Upper lobe of left lung (tissue), 6 donors: Measurements from ENCODE around the gene NATD1. TPM values are rescaled to one million over a fixed set of nuclear protein-coding genes. Genes with fewer than 3 reads are reported as not detected.

Source experiments
- ATAC-seq, 2 donors: fragments of 200-7000 bp; cut with Tn5 transposase; one replicate each; pipeline ENCODE4 v1.9.1; 2022; ENCODE audit warnings: mild to moderate bottlenecking in 2 of 2, moderate library complexity in 2 of 2; ENCODE audit not compliant: low FRiP score in 2 of 2
- DNase-seq, 2 donors: peaks; one replicate each; pipeline ENCODE4 v3.0.0-alpha.2; 2019 to 2020
- H3K27ac ChIP-seq, 4 donors: fragments of 200-600 bp; sonication (generic); one replicate each; pipeline ENCODE4 v1.5.1; 2016 to 2019
- H3K27me3 ChIP-seq, 4 donors: fragments of 200-600 bp; sonication (generic); one replicate each; pipeline ENCODE4 v1.5.1; 2017 to 2019
- H3K36me3 ChIP-seq, 4 donors: fragments of 200-600 bp; sonication (generic); one replicate each; pipeline ENCODE4 v1.5.1; 2016 to 2019
- H3K4me1 ChIP-seq, 4 donors: fragments of 200-600 bp; sonication (generic); one replicate each; pipeline ENCODE4 v1.5.1; 2018 to 2019
- H3K4me3 ChIP-seq, 4 donors: fragments of 200-600 bp; sonication (generic); one replicate each; pipeline ENCODE4 v1.5.1; 2017 to 2019; ENCODE audit warnings: mild to moderate bottlenecking in 2 of 4, moderate library complexity in 1 of 4
- H3K9me3 ChIP-seq, 4 donors: fragments of 200-600 bp; sonication (generic); one replicate each; pipeline ENCODE4 v1.5.1; 2018 to 2019
- CTCF ChIP-seq, 6 experiments: fragments of 450-650 bp in 4 of 6; fragments of 200-600 bp in 2 of 6; sonication (generic) in 2 of 6; IDR thresholded peaks; one replicate each; pipeline ENCODE4 v1.5.1; 2016 to 2019; ENCODE audit warnings: antibody characterized with exemption in 6 of 6
- EP300 ChIP-seq, 4 donors: sonication (generic); formaldehyde crosslinking; IDR thresholded peaks; one replicate each; pipeline ENCODE4 v1.5.1; 2017; ENCODE audit warnings: antibody characterized with exemption in 4 of 4, control low read depth in 2 of 4
- POLR2A ChIP-seq, 4 donors: fragments of 450-650 bp; IDR thresholded peaks; one replicate each; pipeline ENCODE4 v1.5.1; 2016 to 2017; ENCODE audit warnings: antibody characterized with exemption in 4 of 4, mild to moderate bottlenecking in 2 of 4
- POLR2AphosphoS5 ChIP-seq, 2 donors: sonication (generic); formaldehyde crosslinking; IDR thresholded peaks; one replicate each; pipeline ENCODE4 v1.5.1; 2017; ENCODE audit warnings: antibody characterized with exemption in 2 of 2
- WGBS, 2 donors: methylation state at CpG; one replicate each; pipeline ENCODE4 v1.1.5; 2017 to 2018; 5-methylcytosine and 5-hydroxymethylcytosine counted together
- total RNA-seq, 6 donors: library from RNA; depleted of rRNA in 4 of 6; stranded (reverse); fragments of >200 nt in 4 of 6; gene quantifications; one replicate each; pipeline versions ENCODE4 v1.1.0 to v1.2.1, GENCODE V29; 2016 to 2021
- donor health status: DM: no; HTN: no; CAD: no; lungs with moderate emphysema.
- donor health status: DM: no; HTN: yes; CAD: no; lungs with severe emphysema.

NATD1 gene
- total RNA-seq, 6 donors from 2014 or later, result 11.2 to 32.5 (median 16.1) TPM

DNA sequence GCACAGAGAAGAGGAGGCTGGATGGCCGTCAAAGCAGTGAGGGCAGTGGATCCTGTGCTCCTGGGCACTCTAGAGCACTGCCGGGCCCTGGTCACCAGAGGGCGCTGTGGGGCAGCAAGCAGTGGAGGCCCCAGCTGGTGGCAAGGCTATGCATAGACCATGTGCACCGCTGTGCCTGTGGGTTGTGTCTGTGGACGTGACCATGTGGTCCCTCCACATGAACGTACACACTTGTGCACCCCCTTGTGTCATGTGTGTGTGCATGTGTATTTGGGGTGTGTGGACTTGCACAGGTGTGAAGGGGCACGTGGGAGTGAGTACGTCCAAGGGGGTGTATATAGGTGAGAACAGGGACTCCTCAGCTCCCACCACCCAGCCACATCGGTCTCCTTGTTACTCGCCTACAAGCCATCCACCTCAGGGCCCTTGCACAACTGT, 26.9 kb upstream of the NATD1 start:
- WGBS, 2 donors, result 25 to 60% methylated on average over 4 to 10 of the region's 10 CpGs
- TF ChIP-seq POLR2AphosphoS5 (IDR thresholded peaks at IDR 0.05) (peak in 1 of 2 donors; percentile 33), POLR2A (IDR thresholded peaks at IDR 0.05) (no peak), CTCF (IDR thresholded peaks at IDR 0.05) (peak; percentile 96 to 99 (median 99))
- Histone ChIP-seq H3K27ac (peak overlapping the region in 2 of 4 donors; percentile 81 to 83), H3K36me3 (no peaks in the 10 kb centered on the region), H3K4me1 (peaks cover 38 to 52% (median 46%) of the 10 kb centered on the region in 4 donors), H3K27me3 (peaks cover 0 to 4% (median 0%) of the 10 kb centered on the region in 4 donors), H3K4me3 (no peak overlapping the region), H3K9me3 (no peaks in the 10 kb centered on the region)
- DNase-seq (peak; percentile 95 to 96), ATAC-seq (peak; percentile 72 to 87)

DNA sequence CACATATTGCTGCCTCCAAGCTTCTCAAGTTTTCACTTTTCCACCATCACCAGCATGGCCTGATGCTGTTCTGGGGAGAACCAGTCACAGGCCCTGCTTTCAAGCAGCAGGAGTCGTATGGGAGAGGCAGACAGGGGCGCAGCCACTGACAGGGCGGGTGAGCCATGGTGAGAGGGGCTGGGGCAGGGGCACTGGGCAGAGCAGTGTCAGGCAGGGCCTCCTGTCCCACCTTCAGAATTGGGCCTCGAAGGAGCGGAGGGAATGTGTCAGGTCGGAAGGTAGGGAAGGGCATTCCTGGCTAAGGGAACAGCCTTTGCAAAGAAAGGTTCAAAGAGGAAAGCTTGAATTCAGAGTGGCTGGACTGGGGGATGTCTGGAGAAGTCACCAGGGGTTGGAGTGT, 26.4 kb upstream of the NATD1 start:
- DNase-seq (peak in 1 of 2 donors; percentile 20), ATAC-seq (no peak)
- Histone ChIP-seq H3K27me3 (peaks cover 0 to under 1% (median 0%) of the 10 kb centered on the region in 4 donors), H3K9me3 (no peaks in the 10 kb centered on the region), H3K27ac (peak overlapping the region in 3 of 4 donors; percentile 64 to 83 (median 81)), H3K4me3 (no peak overlapping the region), H3K4me1 (peaks cover 40 to 58% (median 49%) of the 10 kb centered on the region in 4 donors), H3K36me3 (no peaks in the 10 kb centered on the region)
- no peak for TF ChIP-seq POLR2A (IDR thresholded peaks at IDR 0.05)
- no peak for TF ChIP-seq EP300 (IDR thresholded peaks at IDR 0.05)
- TF ChIP-seq POLR2AphosphoS5 (IDR thresholded peaks at IDR 0.05), result no peak
- TF ChIP-seq CTCF (IDR thresholded peaks at IDR 0.05), result no peak
- 81 to 85% methylated on average over 6 of the region's 6 CpGs for WGBS, 2 donors

- no peak for DNase-seq
- ATAC-seq, result no peak
- Histone ChIP-seq H3K27ac (peak overlapping the region; percentile 64 to 83 (median 80)), H3K9me3 (no peaks in the 10 kb centered on the region), H3K36me3 (no peaks in the 10 kb centered on the region), H3K27me3 (no peaks in the 10 kb centered on the region), H3K4me3 (no peak overlapping the region), H3K4me1 (peaks cover 40 to 58% (median 49%) of the 10 kb centered on the region in 4 donors)
- 76 to 83% methylated on average over 6 of the region's 6 CpGs for WGBS, 2 donors
- TF ChIP-seq CTCF (IDR thresholded peaks at IDR 0.05) (no peak), POLR2AphosphoS5 (IDR thresholded peaks at IDR 0.05) (no peak), EP300 (IDR thresholded peaks at IDR 0.05) (no peak)
Measured at GRCh38 chr17:21279198-21279535, 26.0 kb upstream of the NATD1 start.

GRCh38 chr17:21278450-21279197, 25.4 kb upstream of the NATD1 start:
- peak overlapping the region; percentile 64 to 83 (median 80) for H3K27ac ChIP-seq
- TF ChIP-seq CTCF (IDR thresholded peaks at IDR 0.05), result peak in 1 of 6 experiments; percentile 18
- TF ChIP-seq EP300 (IDR thresholded peaks at IDR 0.05), result peak in 1 of 4 donors; percentile 74
- TF ChIP-seq POLR2AphosphoS5 (IDR thresholded peaks at IDR 0.05), result peak; percentile 22 to 65
- TF ChIP-seq POLR2A (IDR thresholded peaks at IDR 0.05), result peak in 1 of 4 donors; percentile 10
- H3K27me3 ChIP-seq, result no peaks in the 10 kb centered on the region
- DNase-seq (peak in 1 of 2 donors; percentile 91), ATAC-seq (no peak)
- H3K36me3 ChIP-seq, result no peaks in the 10 kb centered on the region
- peaks cover 36 to 53% (median 44%) of the 10 kb centered on the region in 4 donors for H3K4me1 ChIP-seq
- no peak overlapping the region for H3K4me3 ChIP-seq
- no peaks in the 10 kb centered on the region for H3K9me3 ChIP-seq
- WGBS, 2 donors, result 32 to 50% methylated on average over 8 of the region's 8 CpGs
